GM19452 (cell line): ENCODE results near the gene OR8B4.
"Not testable (repeated sequence)": the region's sequence is repeated elsewhere in the genome, so short reads cannot be mapped to it uniquely, and the experiment has no call there.

Source experiments
- ATAC-seq: cut with Tn5 transposase; IDR thresholded peaks from one replicate; pipeline ENCODE4 v1.9.1; 2021; ENCODE audit not compliant: unreplicated experiment

Gene OR8B4

DNA sequence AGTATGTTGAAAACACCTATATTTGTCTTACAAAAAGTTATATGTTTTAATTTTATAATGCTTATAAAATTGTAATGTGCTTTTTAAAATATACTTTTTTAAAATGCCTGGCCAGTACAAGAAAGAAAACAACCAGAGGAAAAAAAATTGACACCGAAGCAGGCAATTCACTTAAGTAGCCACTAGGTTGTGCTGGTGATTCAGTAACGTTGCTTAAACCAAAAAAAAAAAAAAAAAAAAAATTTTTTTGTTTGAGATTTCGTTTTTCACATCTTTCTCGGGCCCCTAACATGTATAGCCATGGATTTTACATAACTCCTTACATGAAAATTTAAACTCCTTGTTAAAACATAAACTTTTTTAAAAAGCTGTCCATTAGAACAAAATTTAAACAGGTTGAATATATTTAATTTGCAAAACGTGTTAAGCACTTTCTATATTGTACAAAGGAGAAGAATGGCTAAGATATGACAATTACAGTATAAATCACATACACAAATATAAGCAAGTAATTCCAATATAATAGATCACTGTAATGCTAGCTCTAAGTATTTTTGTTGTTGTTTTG is 9.2 kb downstream of the OR8B4 start:
- ATAC-seq: no peak

DNA sequence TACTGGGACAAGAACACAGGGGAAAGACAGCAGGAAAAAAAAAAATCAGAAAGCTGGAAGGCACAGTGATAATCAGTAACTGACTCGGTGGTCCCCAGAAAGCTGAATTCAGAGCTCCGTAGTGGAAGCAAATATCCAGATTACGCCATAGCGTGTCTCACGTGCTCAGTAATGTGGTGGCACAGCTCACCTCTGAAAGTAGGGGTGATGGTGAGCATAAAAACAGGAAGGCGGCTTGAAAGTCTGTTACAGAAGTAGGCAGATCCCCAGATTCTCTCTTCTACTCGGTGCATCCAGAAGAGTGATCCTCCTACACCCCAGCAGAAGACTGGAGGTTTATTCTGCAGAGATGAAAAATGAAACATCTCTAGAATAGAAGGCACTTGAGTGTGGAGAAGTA is 14.8 kb downstream of the OR8B4 start:
- ATAC-seq: no peak

DNA sequence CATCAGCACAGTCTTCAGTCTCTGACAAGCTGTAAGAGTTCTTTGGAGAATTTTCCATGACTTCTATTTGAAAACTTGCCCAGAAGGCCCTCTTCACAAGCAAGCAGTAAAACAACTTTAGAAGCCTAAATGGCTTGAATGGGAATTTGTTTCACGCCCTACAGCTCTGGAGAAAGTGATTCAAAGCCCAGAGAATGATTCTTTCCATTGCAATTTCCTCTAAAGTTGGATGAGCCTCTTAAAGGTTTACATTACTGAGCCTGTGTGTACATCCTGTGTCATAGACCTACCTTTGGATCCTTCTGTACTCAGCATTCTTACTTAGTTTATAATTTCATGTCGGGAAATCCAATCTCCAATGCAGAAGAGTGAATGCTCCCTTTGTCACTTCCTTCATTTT is 19.1 kb downstream of the OR8B4 start:
- ATAC-seq: no peak

DNA sequence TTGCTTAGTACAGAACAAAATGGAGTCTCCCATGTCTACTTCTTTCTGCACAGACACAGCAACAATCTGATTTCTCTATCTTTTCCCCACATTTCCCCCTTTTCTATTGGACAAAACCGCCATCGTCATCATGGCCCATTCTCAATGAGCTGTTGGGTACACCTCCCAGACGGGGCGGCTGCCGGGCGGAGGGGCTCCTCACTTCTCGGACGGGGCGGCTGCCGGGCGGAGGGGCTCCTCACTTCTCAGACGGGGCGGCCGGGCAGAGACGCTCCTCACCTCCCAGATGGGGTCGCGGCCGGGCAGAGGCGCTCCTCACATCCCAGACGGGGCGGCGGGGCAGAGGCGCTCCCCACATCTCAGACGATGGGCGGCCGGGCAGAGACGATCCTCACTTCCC is 21.5 kb downstream of the OR8B4 start:
- ATAC-seq: not testable (repeated sequence)

DNA sequence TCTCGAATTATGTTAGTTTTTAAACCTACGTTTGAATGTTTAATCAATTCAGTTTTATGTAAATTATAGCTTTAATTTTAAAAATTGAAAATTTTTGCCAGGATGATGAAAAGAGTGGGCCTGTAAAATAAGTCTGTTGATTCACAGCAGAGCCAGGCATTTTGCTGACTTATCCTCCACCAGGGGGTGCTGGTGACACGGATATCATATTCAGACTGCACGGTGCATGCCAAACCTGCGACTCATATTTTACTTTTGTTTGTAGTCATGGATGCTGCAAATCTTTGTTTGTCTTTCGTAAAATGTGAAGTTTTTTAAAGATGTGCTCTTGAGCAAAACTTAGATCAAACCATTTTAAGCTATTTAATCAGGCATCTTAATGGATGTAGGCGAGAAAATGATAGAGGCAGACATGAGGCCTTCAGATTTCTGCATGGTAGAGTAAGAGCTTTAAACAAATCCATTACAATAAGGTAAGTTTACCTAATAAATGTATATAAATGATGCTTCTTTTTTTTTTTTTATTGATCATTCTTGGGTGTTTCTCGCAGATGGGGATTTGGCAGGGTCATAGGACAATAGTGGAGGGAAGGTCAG is 22.2 kb downstream of the OR8B4 start:
- ATAC-seq: peak; percentile 95

DNA sequence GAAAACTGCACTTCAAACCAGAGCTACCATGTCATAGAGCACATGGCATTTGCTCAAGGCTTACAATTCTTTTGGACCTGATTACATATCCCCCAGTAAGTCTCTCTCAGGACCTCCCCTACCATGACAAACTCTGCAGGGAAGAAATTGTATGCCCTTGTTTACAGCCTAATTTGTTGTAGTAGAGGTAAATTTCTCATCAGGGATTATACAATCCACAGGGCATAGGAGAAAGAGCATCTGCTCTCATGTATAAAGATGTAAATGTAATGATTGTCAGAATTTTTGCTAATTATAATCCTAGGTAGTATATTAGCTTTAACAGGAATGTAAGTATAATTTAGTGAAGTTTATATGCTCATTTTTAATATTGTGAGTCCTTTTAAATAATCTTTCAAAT is 25.7 kb downstream of the OR8B4 start, which contains the start of gene OR8B3:
Gene OR8B3, minus strand, starts transcription at position 101 of the 400 bp plus-strand sequence. CDS start 1,673 bp downstream, outside the sequence.
- no peak for ATAC-seq

DNA sequence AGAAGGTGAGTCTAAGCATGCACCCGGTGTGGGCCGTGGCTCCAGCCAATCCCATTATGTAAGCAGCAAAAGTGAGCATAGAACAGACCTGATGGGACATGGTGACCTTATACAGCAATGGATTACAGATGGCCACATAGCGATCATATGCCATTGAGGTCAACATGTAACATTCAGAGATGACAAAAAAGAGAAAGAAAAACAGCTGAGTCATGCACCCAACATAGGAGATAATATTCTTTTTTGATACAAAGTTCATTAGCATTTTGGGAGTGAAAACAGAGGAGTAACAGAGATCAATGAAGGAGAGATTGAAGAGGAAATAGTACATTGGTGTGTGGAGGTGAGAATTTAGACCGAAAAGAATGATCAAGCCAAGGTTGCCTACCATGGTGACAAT is 27.8 kb downstream of the OR8B4 start:
- ATAC-seq: not testable (repeated sequence)

DNA sequence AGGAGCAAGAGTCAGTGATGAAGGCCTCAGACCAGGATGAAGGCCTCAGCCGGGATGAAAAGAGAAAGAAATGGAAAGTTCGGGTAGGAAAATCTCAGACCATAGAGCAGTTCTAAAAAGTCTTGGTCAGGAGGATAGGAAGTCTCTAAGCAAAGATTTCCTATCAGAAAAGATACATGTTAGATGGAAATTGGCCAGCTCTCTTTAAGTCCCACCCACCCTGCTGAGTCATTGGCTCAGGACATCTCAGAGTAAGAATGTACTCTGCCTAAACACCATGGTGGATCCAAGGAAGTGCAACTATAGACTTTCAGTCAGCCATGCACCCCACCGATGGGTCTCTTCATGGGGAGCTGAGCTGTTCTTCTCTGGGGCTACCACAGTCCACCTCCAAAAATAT is 30.3 kb downstream of the OR8B4 start:
- no peak for ATAC-seq

DNA sequence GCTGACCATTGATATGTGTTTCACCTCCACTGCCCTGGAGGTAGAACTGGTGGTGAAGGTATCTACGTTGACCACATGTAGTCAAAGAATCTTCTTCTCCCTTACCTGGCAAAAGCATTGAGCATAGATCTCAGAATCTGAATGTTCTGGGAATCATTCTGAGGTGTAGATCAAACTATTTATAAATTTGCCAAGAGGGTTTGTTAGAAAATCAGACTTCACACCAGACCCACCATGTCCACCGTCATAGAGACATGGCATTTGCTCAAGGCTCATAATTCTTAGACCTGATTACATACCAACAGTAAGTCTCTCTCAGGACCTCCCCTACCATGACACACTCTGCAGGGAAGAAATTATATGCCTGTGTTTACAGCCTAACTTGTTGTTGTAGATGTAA is 40.3 kb downstream of the OR8B4 start, which contains the start of gene OR8B2:
Gene OR8B2, minus strand, starts transcription at position 101 of the 400 bp plus-strand sequence. CDS start 1,156 bp downstream, outside the sequence.
- ATAC-seq: no peak

DNA sequence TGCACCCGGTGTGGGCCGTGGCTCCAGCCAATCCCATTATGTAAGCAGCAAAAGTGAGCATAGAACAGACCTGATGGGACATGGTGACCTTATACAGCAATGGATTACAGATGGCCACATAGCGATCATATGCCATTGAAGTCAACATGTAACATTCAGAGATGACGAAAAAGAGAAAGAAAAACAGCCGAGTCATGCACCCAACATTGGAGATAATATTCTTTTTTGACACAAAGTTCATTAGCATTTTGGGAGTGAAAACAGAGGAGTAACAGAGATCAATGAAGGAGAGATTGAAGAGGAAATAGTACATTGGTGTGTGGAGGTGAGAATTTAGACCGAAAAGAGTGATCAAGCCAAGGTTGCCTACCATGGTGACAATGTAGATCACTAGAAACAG is 41.8 kb downstream of the OR8B4 start:
- not testable (repeated sequence) for ATAC-seq

DNA sequence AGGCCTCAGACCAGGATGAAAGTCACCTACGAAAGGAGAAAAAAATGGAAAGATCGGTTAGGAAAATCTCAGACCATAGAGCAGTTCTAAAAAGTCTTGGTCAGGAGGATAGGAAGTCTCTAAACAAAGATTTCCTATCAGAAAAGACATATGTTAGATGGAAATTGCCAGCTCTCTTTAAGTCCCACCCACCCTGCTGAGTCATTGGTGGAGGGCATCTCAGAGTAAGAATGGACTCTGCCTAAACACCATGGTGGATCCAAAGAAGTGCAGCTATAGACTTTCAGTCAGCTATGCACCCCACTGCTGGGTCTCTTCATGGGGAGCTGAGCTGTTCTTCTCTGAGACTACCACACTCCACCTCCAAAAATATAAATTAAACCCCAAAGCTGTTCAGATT is 44.1 kb downstream of the OR8B4 start:
- no peak for ATAC-seq

DNA sequence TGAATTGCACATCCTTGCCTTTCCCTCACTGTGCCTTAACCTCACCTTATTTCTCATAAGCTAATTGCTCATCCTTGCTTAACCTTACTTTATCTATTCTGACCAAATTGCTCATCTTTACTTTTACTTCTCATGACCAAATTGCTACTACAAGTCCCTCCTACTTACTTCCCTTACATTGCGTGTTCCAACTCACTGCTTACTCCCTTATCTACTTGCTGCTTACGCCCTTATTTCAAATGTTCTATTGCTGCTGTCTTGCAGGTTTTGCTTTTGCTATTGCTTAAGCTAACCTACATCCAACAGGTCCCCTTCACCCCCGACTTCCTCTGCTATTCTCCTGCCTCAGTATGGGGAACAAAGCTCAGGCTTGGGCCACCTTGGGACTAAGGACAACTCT is 48.4 kb downstream of the OR8B4 start:
- ATAC-seq: no peak
